Stimulated activated naive CD4-positive, alpha-beta T cell treated with Interleukin-2 at 50 U/mL for 16 hours (primary cell): ENCODE data around the gene XPO5.

Experiments
- DNase-seq: peaks from one replicate; lab custom pipeline; 2025; lab: John Stamatoyannopoulos, UW

XPO5 gene

GRCh38 chr6:43497689-43498088, 78.1 kb downstream of the XPO5 start:
- DNase-seq, result no peak

GRCh38 chr6:43497129-43497396, 78.8 kb downstream of the XPO5 start:
- DNase-seq, result no peak

- DNase-seq, result no peak
These were observed 79.3 kb downstream of the XPO5 start for GRCh38 chr6:43496370-43497128.

GRCh38 chr6:43495409-43495941, 80.4 kb downstream of the XPO5 start:
- no peak for DNase-seq

GRCh38 chr6:43494766-43495165, 81.1 kb downstream of the XPO5 start:
- no peak for DNase-seq

- DNase-seq, result no peak
These were observed 81.5 kb downstream of the XPO5 start for GRCh38 chr6:43494321-43494720.

- DNase-seq, result no peak
These were observed 82.0 kb downstream of the XPO5 start for GRCh38 chr6:43493833-43494232.

- no peak for DNase-seq
These were observed 82.6 kb downstream of the XPO5 start for GRCh38 chr6:43493230-43493629.

- DNase-seq, result no peak
These were observed 83.2 kb downstream of the XPO5 start for GRCh38 chr6:43492673-43493072.

- DNase-seq, result no peak
These were observed 83.8 kb downstream of the XPO5 start for GRCh38 chr6:43491750-43492661.

- DNase-seq, result no peak
These were observed 85.3 kb downstream of the XPO5 start for GRCh38 chr6:43490523-43490939.

GRCh38 chr6:43489277-43490072, 86.4 kb downstream of the XPO5 start:
- DNase-seq, result no peak

- DNase-seq, result no peak
These were observed 87.1 kb downstream of the XPO5 start for GRCh38 chr6:43488667-43489276.

GRCh38 chr6:43481591-43482236, 94.1 kb downstream of the XPO5 start:
- no peak for DNase-seq

- no peak for DNase-seq
These were observed 94.8 kb downstream of the XPO5 start for GRCh38 chr6:43481075-43481474.

GRCh38 chr6:43478008-43478372, 97.8 kb downstream of the XPO5 start:
- DNase-seq, result no peak

- peak; percentile 94 for DNase-seq
These were observed 98.4 kb downstream of the XPO5 start, which contains the start of gene TJAP1 for GRCh38 chr6:43477235-43478007. Gene TJAP1, plus strand, starts transcription at chr6:43477570. Its CDS starts 21,432 bp downstream, at chr6:43499002.

- no peak for DNase-seq
These were observed 99.1 kb downstream of the XPO5 start for GRCh38 chr6:43476746-43477145.

GRCh38 chr6:43475516-43475915, 100.3 kb downstream of the XPO5 start:
- no peak for DNase-seq

GRCh38 chr6:43472515-43472914, 103.3 kb downstream of the XPO5 start:
- DNase-seq, result no peak
